HUES48 (cell line): ENCODE measurements around the gene TPRN.
"Not testable (repeated sequence)": the region's sequence is repeated elsewhere in the genome, so short reads cannot be mapped to it uniquely, and the experiment has no call there.

Experiments
- H3K27ac ChIP-seq: one replicate; pipeline ENCODE4 v1.7.0; 2013; ENCODE audit warnings: low read depth, low read length, inconsistent platforms
- H3K27me3 ChIP-seq: 2 replicates; pipeline ENCODE4 v1.6.1; 2013; ENCODE audit warnings: mild to moderate bottlenecking, low read length; ENCODE audit not compliant: control insufficient read depth, insufficient read depth
- H3K36me3 ChIP-seq: 2 replicates; pipeline ENCODE4 v1.6.1; 2013; ENCODE audit warnings: low read length; ENCODE audit not compliant: control insufficient read depth, insufficient read depth
- H3K4me1 ChIP-seq: 2 replicates; pipeline ENCODE4 v1.6.1; 2013; ENCODE audit warnings: mild to moderate bottlenecking, low read length; ENCODE audit not compliant: control insufficient read depth, insufficient read depth
- H3K4me3 ChIP-seq: 2 replicates; pipeline ENCODE4 v1.5.1; 2013; ENCODE audit warnings: mild to moderate bottlenecking, low read depth, low read length
- H3K9ac ChIP-seq: 2 replicates; pipeline ENCODE4 v1.6.1; 2013; ENCODE audit warnings: mild to moderate bottlenecking, low read depth, low read length, moderate library complexity
- H3K9me3 ChIP-seq: 2 replicates; pipeline ENCODE4 v1.6.1; 2013; ENCODE audit warnings: low read length; ENCODE audit not compliant: control insufficient read depth, insufficient read depth

Gene TPRN

GRCh38 chr9:137241490-137242268 is 41.1 kb upstream of the TPRN start:
- Histone ChIP-seq H3K36me3 (peaks cover 22% of the 10 kb centered on the region), H3K4me1 (peaks cover 22% of the 10 kb centered on the region)

GRCh38 chr9:137240841-137241489 is 40.4 kb upstream of the TPRN start, which contains the start of gene TUBB4B:
TUBB4B (plus strand) TSS chr9:137241287; CDS start chr9:137241361, 74 bp downstream.
- H3K9ac ChIP-seq, result peak within 1 kb of the TSS; percentile 71
- H3K4me1 ChIP-seq, result peaks cover 22% of the 10 kb centered on the region
- H3K4me3 ChIP-seq, result peak within 1 kb of the TSS; percentile 85
- H3K9me3 ChIP-seq, result no peaks in the 10 kb centered on the region
- peaks cover 22% of the 10 kb centered on the region for H3K36me3 ChIP-seq
- H3K27ac ChIP-seq, result peak within 1 kb of the TSS; percentile 96
- H3K27me3 ChIP-seq, result no peaks in the 10 kb centered on the region

More at GRCh38 chr9:137241490-137242268, 41.1 kb upstream of the TPRN start:
- Histone ChIP-seq H3K9ac (peak overlapping the region; percentile 48; the same call in 1 of the 2 replicates), H3K27ac (peak overlapping the region; percentile 78), H3K4me3 (peak overlapping the region; percentile 79), H3K9me3 (no peaks in the 10 kb centered on the region), H3K27me3 (no peaks in the 10 kb centered on the region)

DNA sequence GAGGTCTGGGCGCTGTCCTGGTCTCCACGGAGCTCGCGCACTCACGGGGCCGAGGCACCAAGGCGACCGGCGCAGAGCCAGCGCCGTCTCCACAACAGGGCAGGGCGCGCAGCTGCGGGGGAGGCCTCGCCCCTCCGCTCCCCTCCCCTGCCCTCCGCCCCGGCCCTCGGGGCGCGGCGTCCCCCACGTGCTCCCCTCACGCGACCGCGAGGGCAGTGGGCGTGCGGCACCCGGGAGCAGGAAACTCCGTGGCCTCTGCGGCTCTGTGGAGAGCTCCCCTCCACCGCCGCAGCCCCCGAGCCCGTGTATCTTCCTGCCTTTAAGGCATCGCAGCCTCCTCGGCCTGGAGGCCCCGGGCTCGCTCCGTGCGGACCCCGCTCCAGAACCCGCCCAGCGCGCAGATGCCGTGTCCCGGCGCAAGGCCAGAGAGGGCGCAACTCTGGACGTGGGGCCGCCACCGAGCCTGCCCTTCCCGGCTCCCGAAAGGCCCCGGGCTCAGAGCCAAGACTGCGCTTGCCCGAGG is 39.8 kb upstream of the TPRN start:
- Histone ChIP-seq H3K9ac (peak overlapping the region; percentile 71), H3K27ac (peak overlapping the region; percentile 96), H3K4me3 (peak overlapping the region; percentile 85), H3K27me3 (no peaks in the 10 kb centered on the region), H3K9me3 (no peaks in the 10 kb centered on the region), H3K4me1 (peaks cover 22% of the 10 kb centered on the region), H3K36me3 (peaks cover 22% of the 10 kb centered on the region)

GRCh38 chr9:137239541-137240200 is 39.1 kb upstream of the TPRN start:
- peaks cover 18% of the 10 kb centered on the region for H3K4me1 ChIP-seq
- H3K27me3 ChIP-seq, H3K9me3 ChIP-seq: not testable (repeated sequence)
- peak overlapping the region; percentile 96 for H3K27ac ChIP-seq
- peak overlapping the region; percentile 71 for H3K9ac ChIP-seq
- peaks cover 22% of the 10 kb centered on the region for H3K36me3 ChIP-seq
- H3K4me3 ChIP-seq, result peak overlapping the region; percentile 85

DNA sequence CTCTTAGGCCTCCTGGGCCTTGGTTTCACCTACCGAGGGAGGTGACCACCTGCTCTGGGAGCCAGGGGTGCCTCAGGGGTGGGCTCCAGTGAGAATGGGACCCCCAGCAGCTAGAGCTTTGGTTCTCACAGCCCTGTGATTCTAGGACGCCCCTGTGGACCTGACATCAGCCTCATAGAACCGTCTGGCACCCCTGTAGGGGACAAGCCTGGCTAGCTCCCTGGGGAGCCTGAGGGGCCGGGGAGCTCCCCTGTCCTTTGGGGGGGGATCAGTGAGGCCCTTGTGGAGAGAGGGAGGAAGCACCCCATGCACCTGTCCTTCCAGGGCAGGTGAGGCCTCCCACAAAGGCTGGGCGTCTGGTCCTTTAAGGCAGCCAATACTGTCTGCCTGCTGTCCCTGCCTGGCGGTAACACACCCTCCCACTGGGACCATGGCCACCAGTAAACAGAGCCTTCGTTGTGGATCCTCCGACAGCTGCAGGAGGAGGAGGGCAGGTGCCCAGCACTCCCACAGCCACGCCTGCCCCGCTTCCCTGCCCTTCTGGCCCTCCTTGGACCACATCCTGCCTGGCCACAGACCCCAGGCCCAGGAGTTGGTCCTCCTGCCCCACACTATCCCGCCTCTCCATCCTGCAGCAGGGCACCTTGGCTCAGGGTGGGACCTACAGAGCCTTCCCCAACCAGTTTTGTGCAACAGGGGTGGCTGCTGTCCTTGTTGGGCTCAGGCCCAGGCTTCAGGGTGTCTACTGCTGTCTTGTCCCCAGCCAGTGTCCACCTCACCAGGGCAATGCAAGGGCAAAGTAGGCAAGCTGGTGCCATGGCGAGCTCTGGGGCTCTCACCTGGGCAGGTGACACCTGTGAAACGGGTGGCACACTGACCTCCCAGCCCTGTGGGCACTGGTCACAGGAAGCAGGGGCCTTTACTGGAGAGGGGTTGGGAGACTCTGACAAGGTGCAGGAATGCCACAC is 37.5 kb upstream of the TPRN start:
- H3K27ac ChIP-seq, result no peak overlapping the region
- peaks cover 8% of the 10 kb centered on the region for H3K4me1 ChIP-seq
- no peak overlapping the region for H3K9ac ChIP-seq
- no peak overlapping the region for H3K4me3 ChIP-seq
- H3K9me3 ChIP-seq, result no peaks in the 10 kb centered on the region
- peaks cover 13% of the 10 kb centered on the region for H3K36me3 ChIP-seq
- no peaks in the 10 kb centered on the region for H3K27me3 ChIP-seq

DNA sequence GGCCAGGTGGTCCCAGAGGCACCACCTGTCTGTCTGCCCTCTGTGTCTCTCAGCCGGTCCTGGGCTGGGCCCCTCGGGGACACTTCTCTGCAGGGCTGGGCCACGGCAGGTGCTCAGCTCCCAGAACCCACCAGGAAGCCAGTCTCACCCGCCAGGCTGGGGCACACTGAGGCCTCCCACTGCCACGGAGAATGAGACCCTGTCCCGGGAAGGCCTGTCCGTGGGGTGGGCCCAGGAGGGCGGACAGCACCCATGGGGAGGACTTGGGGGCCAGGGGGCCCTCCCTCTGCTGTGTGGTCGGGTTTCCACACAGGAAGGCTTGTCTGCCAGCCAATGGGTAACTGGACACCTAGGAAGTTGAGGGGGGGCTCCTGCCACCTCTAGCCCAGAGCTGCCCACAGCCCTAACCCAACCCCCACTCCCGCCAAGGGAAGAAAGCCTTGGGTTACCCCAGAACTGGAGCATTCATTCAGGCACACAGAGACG is 36.4 kb upstream of the TPRN start:
- Histone ChIP-seq H3K27ac (no peak overlapping the region), H3K36me3 (peaks cover 2% of the 10 kb centered on the region; the same call in 1 of the 2 replicates), H3K4me1 (peaks cover under 1% of the 10 kb centered on the region; the same call in 1 of the 2 replicates), H3K4me3 (no peak overlapping the region), H3K9me3 (no peaks in the 10 kb centered on the region), H3K27me3 (no peaks in the 10 kb centered on the region), H3K9ac (no peak overlapping the region)

- H3K9me3 ChIP-seq, result no peaks in the 10 kb centered on the region
- no peak overlapping the region for H3K9ac ChIP-seq
Observed at GRCh38 chr9:137236238-137236935, 35.8 kb upstream of the TPRN start.

DNA sequence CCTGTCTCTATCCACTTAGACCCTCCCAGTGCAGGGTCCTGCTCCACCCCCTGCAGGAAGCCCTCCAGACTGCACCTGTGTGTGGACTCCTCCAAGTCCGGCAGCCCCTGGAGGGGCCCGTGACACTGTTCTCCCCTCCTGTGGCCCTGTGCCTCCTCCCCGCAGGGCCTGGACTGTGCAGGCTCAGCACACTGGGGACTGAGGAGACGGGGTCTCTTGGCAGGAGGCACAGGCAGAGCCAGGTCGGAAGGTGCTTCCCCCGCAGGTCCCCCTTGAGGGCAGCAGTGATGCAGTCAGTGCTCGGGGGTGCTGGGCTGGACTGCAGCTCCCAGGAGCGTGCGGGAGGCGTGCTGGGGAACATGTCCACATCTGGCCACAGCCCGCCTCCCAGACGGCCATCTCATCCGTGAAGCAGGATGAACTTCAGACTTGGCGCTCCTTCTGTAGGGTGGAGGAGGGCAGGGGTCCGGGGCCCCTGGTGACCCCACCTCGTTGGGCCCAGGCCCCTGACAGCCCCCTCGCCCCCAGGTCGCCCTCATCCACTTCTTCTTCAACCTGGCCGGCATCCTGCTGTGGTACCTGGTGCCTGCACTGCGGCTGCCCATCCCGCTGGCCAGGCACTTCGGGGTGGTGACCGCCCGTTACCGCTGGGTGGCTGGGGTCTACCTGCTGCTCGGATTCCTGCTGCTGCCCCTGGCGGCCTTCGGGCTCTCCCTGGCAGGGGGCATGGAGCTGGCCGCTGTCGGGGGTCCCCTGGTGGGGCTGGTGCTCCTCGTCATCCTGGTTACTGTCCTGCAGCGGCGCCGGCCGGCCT is 35.1 kb upstream of the TPRN start:
- H3K27me3 ChIP-seq, result no peaks in the 10 kb centered on the region
- H3K9me3 ChIP-seq, result no peaks in the 10 kb centered on the region
- H3K4me3 ChIP-seq, result no peak overlapping the region
- no peak overlapping the region for H3K27ac ChIP-seq
- no peaks in the 10 kb centered on the region for H3K36me3 ChIP-seq
- H3K9ac ChIP-seq, result no peak overlapping the region
- no peaks in the 10 kb centered on the region for H3K4me1 ChIP-seq

More at GRCh38 chr9:137236238-137236935, 35.8 kb upstream of the TPRN start:
- no peak overlapping the region for H3K27ac ChIP-seq
- H3K36me3 ChIP-seq, result no peaks in the 10 kb centered on the region
- no peaks in the 10 kb centered on the region for H3K4me1 ChIP-seq
- H3K4me3 ChIP-seq, result no peak overlapping the region
- H3K27me3 ChIP-seq, result no peaks in the 10 kb centered on the region

DNA sequence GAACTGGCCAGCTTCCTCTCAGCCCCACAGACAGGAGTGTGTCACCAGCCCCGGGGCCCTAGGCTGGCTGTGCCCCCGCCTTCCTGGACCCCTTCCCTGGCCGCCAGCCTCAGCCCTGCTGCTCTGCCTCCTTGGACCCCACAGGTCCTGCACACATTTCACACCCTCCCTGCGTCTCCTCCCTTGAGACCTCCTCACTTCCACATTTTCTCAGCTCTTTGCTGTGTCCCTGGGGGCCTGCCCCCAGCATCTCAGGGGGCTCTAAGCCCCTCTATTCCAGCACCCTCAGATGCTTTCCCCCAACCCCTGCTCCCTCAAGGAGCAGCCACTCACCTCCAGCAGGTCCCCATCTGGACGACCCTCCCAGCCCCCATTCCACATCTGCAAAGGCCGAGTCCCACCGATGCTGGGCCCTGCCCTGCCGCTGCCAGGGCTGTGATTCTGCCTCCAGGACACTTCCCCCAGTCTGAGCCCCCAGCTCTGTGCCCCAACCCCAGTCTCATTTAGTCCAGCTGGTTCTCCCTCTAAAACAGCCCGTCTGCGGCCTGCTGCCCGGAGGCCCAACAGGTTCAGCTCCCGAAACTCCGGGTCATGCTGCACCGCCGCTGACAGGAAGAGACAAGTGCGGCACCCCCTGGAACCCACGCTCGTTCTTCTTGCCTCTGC is 34.4 kb upstream of the TPRN start:
- H3K4me1 ChIP-seq, result no peaks in the 10 kb centered on the region
- no peaks in the 10 kb centered on the region for H3K27me3 ChIP-seq
- no peaks in the 10 kb centered on the region for H3K9me3 ChIP-seq
- no peaks in the 10 kb centered on the region for H3K36me3 ChIP-seq
- no peak overlapping the region for H3K9ac ChIP-seq
- H3K4me3 ChIP-seq, result no peak overlapping the region
- H3K27ac ChIP-seq, result no peak overlapping the region
